ENCODE results near the gene ARL6IP1.

The ARL6IP1 gene

GRCh38 chr16:18801145-18801972, at the start of gene ARL6IP1:
Gene ARL6IP1 (minus strand): TSS chr16:18801549. CDS start chr16:18801466, 83 bp downstream.
- peak; percentile 99 for DNase-seq (ENCODE audit: low read depth, low spot score)

- DNase-seq (ENCODE audit: low read depth, low spot score) = no peak
These were observed 45.1 kb upstream of the ARL6IP1 start for GRCh38 chr16:18846416-18846815.

- no peak for DNase-seq (ENCODE audit: low read depth, low spot score)
These were observed 41.2 kb upstream of the ARL6IP1 start for GRCh38 chr16:18842565-18842964.

GRCh38 chr16:18841833-18842525, 40.6 kb upstream of the ARL6IP1 start:
- DNase-seq (ENCODE audit: low read depth, low spot score) = no peak

GRCh38 chr16:18839555-18839954, 38.2 kb upstream of the ARL6IP1 start:
- no peak for DNase-seq (ENCODE audit: low read depth, low spot score)

- no peak for DNase-seq (ENCODE audit: low read depth, low spot score)
These were observed 35.4 kb upstream of the ARL6IP1 start for GRCh38 chr16:18836702-18837101.

GRCh38 chr16:18834864-18835263, 33.5 kb upstream of the ARL6IP1 start:
- no peak for DNase-seq (ENCODE audit: low read depth, low spot score)

GRCh38 chr16:18833707-18834505, 32.6 kb upstream of the ARL6IP1 start:
- DNase-seq (ENCODE audit: low read depth, low spot score) = no peak

- no peak for DNase-seq (ENCODE audit: low read depth, low spot score)
These were observed 31.3 kb upstream of the ARL6IP1 start for GRCh38 chr16:18832613-18833012.

- no peak for DNase-seq (ENCODE audit: low read depth, low spot score)
These were observed 30.7 kb upstream of the ARL6IP1 start for GRCh38 chr16:18832006-18832405.

GRCh38 chr16:18829251-18829650, 27.9 kb upstream of the ARL6IP1 start:
- no peak for DNase-seq (ENCODE audit: low read depth, low spot score)

GRCh38 chr16:18827890-18828289, 26.5 kb upstream of the ARL6IP1 start:
- no peak for DNase-seq (ENCODE audit: low read depth, low spot score)

GRCh38 chr16:18816286-18816685, 14.9 kb upstream of the ARL6IP1 start:
- DNase-seq (ENCODE audit: low read depth, low spot score) = no peak

GRCh38 chr16:18811925-18812324, 10.6 kb upstream of the ARL6IP1 start:
- no peak for DNase-seq (ENCODE audit: low read depth, low spot score)

- no peak for DNase-seq (ENCODE audit: low read depth, low spot score)
These were observed 7.8 kb upstream of the ARL6IP1 start for GRCh38 chr16:18809165-18809564.

- no peak for DNase-seq (ENCODE audit: low read depth, low spot score)
These were observed 4.0 kb upstream of the ARL6IP1 start for GRCh38 chr16:18805257-18805773.

- DNase-seq (ENCODE audit: low read depth, low spot score) = no peak
These were observed 3.2 kb upstream of the ARL6IP1 start for GRCh38 chr16:18804540-18804939.

GRCh38 chr16:18803569-18804462, 2.5 kb upstream of the ARL6IP1 start:
- DNase-seq (ENCODE audit: low read depth, low spot score) = no peak

- no peak for DNase-seq (ENCODE audit: low read depth, low spot score)
These were observed 1.5 kb upstream of the ARL6IP1 start for GRCh38 chr16:18802767-18803343.

GRCh38 chr16:18800775-18801144, 589 bp downstream of the ARL6IP1 start:
- no peak for DNase-seq (ENCODE audit: low read depth, low spot score)

- DNase-seq (ENCODE audit: low read depth, low spot score) = no peak
These were observed 1.1 kb downstream of the ARL6IP1 start for GRCh38 chr16:18800293-18800692.

Measured in smooth muscle cell of the brain vasculature (primary cell).